ENCODE results near the gene FFAR3.

The FFAR3 gene, protein sequence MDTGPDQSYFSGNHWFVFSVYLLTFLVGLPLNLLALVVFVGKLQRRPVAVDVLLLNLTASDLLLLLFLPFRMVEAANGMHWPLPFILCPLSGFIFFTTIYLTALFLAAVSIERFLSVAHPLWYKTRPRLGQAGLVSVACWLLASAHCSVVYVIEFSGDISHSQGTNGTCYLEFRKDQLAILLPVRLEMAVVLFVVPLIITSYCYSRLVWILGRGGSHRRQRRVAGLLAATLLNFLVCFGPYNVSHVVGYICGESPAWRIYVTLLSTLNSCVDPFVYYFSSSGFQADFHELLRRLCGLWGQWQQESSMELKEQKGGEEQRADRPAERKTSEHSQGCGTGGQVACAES

GRCh38 chr19:35357867-35358573 is at the start of gene FFAR3:
TSS of gene FFAR3 (plus strand) at chr19:35358460. CDS start at chr19:35358891, 431 bp downstream.
- H4K20me1 ChIP-seq = no peaks in the 10 kb centered on the region
- no peaks in the 10 kb centered on the region for H3K9me3 ChIP-seq
- H3K4me3 ChIP-seq = no peak within 1 kb of the TSS
- no peak within 1 kb of the TSS for H3K27ac ChIP-seq
- peak within 1 kb of the TSS; percentile 44 for H3K4me2 ChIP-seq
- H3K27me3 ChIP-seq = no peaks in the 10 kb centered on the region
- no peak within 1 kb of the TSS for H3K9ac ChIP-seq
- TF ChIP-seq Cebpa-rat (IDR thresholded peaks at IDR 0.05) = peak; percentile 57; the same call in 1 of the 2 replicates
- H3K4me1 ChIP-seq = peaks cover 44% of the 10 kb centered on the region
- H3K36me3 ChIP-seq = no peaks in the 10 kb centered on the region

GRCh38 chr19:35308910-35309309 is 49.4 kb upstream of the FFAR3 start:
- Histone ChIP-seq H3K4me2 (peak overlapping the region; percentile 95), H4K20me1 (no peaks in the 10 kb centered on the region), H3K9me3 (no peaks in the 10 kb centered on the region), H3K9ac (no peak overlapping the region), H3K27me3 (no peaks in the 10 kb centered on the region), H3K4me1 (peaks cover 99% of the 10 kb centered on the region), H3K27ac (peak overlapping the region; percentile 92; the same call in 1 of the 2 replicates), H3K4me3 (no peak overlapping the region), H3K36me3 (no peaks in the 10 kb centered on the region)
- no peak for TF ChIP-seq Cebpa-rat (IDR thresholded peaks at IDR 0.05)

DNA sequence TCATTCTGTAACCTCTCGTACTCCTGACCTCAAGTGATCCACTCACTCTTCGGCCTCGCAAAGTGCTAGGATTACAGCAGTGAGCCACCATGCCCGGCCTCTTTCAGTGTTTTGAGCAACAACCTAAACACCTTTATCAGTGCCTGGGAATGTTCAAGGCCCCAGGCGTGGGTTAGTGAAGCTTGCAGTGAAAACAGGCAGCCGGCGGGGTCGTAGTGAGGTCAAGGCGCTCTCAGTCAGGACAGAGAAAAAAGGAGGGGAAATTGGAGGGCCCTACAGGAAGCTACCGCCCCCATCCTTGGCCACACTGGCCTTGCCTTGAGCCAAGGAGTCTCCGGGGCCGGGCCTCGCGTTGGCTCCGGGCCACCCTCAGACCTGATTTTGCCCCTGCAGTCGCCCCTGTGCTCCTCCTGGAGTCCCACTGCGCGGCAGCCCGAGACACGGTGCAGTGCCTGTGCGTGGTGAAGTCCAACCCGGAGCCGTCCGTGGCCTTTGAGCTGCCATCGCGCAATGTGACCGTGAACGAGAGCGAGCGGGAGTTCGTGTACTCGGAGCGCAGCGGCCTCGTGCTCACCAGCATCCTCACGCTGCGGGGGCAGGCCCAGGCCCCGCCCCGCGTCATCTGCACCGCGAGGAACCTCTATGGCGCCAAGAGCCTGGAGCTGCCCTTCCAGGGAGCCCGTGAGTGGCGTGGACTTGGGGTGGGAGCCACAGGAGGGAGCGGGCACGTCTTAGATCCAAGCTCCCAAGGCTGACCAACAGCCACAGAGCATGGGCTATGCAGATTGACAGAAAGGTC is 48.6 kb upstream of the FFAR3 start:
- Histone ChIP-seq H3K4me1 (peaks cover 99% of the 10 kb centered on the region), H3K27me3 (no peaks in the 10 kb centered on the region), H3K9me3 (no peaks in the 10 kb centered on the region), H3K4me3 (0 out of 2 replicates have a peak overlapping the region, but pooled peaks have one; percentile 14), H3K36me3 (no peaks in the 10 kb centered on the region), H3K27ac (peak overlapping the region; percentile 92), H3K9ac (peak overlapping the region; percentile 53), H4K20me1 (no peaks in the 10 kb centered on the region), H3K4me2 (peak overlapping the region; percentile 95)
- no peak for TF ChIP-seq Cebpa-rat (IDR thresholded peaks at IDR 0.05)

GRCh38 chr19:35310331-35310730 is 47.9 kb upstream of the FFAR3 start:
- Histone ChIP-seq H3K9ac (peak overlapping the region; percentile 75), H3K36me3 (no peaks in the 10 kb centered on the region), H3K4me3 (no peak overlapping the region), H3K9me3 (no peaks in the 10 kb centered on the region), H3K4me2 (peak overlapping the region; percentile 95), H3K27me3 (no peaks in the 10 kb centered on the region), H3K27ac (peak overlapping the region; percentile 92), H3K4me1 (peaks cover 99% of the 10 kb centered on the region), H4K20me1 (no peaks in the 10 kb centered on the region)
- TF ChIP-seq Cebpa-rat (IDR thresholded peaks at IDR 0.05) = no peak

- Histone ChIP-seq H3K36me3 (no peaks in the 10 kb centered on the region), H3K4me1 (peaks cover 100% of the 10 kb centered on the region), H3K27ac (peak overlapping the region; percentile 92), H3K4me2 (peak overlapping the region; percentile 95), H3K9me3 (no peaks in the 10 kb centered on the region), H3K9ac (peak overlapping the region; percentile 75; the same call in 1 of the 2 replicates), H3K27me3 (no peaks in the 10 kb centered on the region), H4K20me1 (no peaks in the 10 kb centered on the region), H3K4me3 (peak overlapping the region; percentile 55; the same call in 1 of the 2 replicates)
- no peak for TF ChIP-seq Cebpa-rat (IDR thresholded peaks at IDR 0.05)
These were observed 47.3 kb upstream of the FFAR3 start for GRCh38 chr19:35310811-35311465.

GRCh38 chr19:35311901-35312665 is 46.2 kb upstream of the FFAR3 start:
- Histone ChIP-seq H4K20me1 (no peaks in the 10 kb centered on the region), H3K4me2 (peak overlapping the region; percentile 95), H3K36me3 (no peaks in the 10 kb centered on the region), H3K9me3 (no peaks in the 10 kb centered on the region), H3K4me1 (peaks cover 100% of the 10 kb centered on the region), H3K4me3 (peak overlapping the region; percentile 55), H3K27me3 (no peaks in the 10 kb centered on the region), H3K27ac (peak overlapping the region; percentile 92), H3K9ac (peak overlapping the region; percentile 75)
- no peak for TF ChIP-seq Cebpa-rat (IDR thresholded peaks at IDR 0.05)

DNA sequence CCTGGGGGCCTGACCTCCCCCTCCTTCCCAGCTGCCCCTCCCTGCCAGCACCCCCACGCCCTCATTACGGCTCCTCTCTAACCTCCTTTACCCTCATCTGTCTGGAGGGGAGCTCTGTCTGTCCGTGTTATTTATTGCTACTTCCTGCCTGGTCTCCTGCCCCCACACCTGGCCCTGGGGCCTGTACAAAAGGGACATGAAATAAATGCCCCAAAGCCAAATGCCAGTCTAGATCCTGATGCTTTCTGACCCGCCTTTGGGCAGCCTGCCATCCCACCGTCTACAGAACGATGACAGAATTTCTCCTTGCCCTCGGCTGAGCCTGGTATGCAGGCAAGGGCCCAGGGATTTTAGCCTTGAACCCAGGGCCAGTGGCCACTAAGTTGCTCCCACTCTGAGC is 44.7 kb upstream of the FFAR3 start:
- Histone ChIP-seq H3K27ac (peak overlapping the region; percentile 97), H3K4me1 (peaks cover 100% of the 10 kb centered on the region), H4K20me1 (no peaks in the 10 kb centered on the region), H3K36me3 (no peaks in the 10 kb centered on the region), H3K27me3 (no peaks in the 10 kb centered on the region), H3K4me2 (peak overlapping the region; percentile 95), H3K4me3 (no peak overlapping the region), H3K9me3 (no peaks in the 10 kb centered on the region), H3K9ac (peak overlapping the region; percentile 68)
- TF ChIP-seq Cebpa-rat (IDR thresholded peaks at IDR 0.05) = no peak

- H3K36me3 ChIP-seq = no peaks in the 10 kb centered on the region
These were observed 44.2 kb upstream of the FFAR3 start for GRCh38 chr19:35314031-35314430.

More at GRCh38 chr19:35314031-35314430, 44.2 kb upstream of the FFAR3 start:
- H3K4me1 ChIP-seq = peaks cover 100% of the 10 kb centered on the region
- H3K4me2 ChIP-seq = peak overlapping the region; percentile 95
- no peak for TF ChIP-seq Cebpa-rat (IDR thresholded peaks at IDR 0.05)
- peak overlapping the region; percentile 97 for H3K27ac ChIP-seq
- no peak overlapping the region for H3K4me3 ChIP-seq
- no peaks in the 10 kb centered on the region for H3K9me3 ChIP-seq
- no peaks in the 10 kb centered on the region for H3K27me3 ChIP-seq
- no peaks in the 10 kb centered on the region for H4K20me1 ChIP-seq
- peak overlapping the region; percentile 68; the same call in 1 of the 2 replicates for H3K9ac ChIP-seq
